Upper lobe of left lung (tissue), 6 donors: ENCODE data around the gene STUB1. TPM values are rescaled to one million over a fixed set of nuclear protein-coding genes. Genes with fewer than 3 reads are reported as not detected.

ENCODE experiments used
- ATAC-seq, 2 donors: fragments of 200-7000 bp; cut with Tn5 transposase; one replicate each; pipeline ENCODE4 v1.9.1; 2022; ENCODE audit warnings: mild to moderate bottlenecking in 2 of 2, moderate library complexity in 2 of 2; ENCODE audit not compliant: low FRiP score in 2 of 2
- DNase-seq, 2 donors: peaks; one replicate each; pipeline ENCODE4 v3.0.0-alpha.2; 2019 to 2020
- H3K27ac ChIP-seq, 4 donors: fragments of 200-600 bp; sonication (generic); one replicate each; pipeline ENCODE4 v1.5.1; 2016 to 2019
- H3K27me3 ChIP-seq, 4 donors: fragments of 200-600 bp; sonication (generic); one replicate each; pipeline ENCODE4 v1.5.1; 2017 to 2019
- H3K36me3 ChIP-seq, 4 donors: fragments of 200-600 bp; sonication (generic); one replicate each; pipeline ENCODE4 v1.5.1; 2016 to 2019
- H3K4me1 ChIP-seq, 4 donors: fragments of 200-600 bp; sonication (generic); one replicate each; pipeline ENCODE4 v1.5.1; 2018 to 2019
- H3K4me3 ChIP-seq, 4 donors: fragments of 200-600 bp; sonication (generic); one replicate each; pipeline ENCODE4 v1.5.1; 2017 to 2019; ENCODE audit warnings: mild to moderate bottlenecking in 2 of 4, moderate library complexity in 1 of 4
- H3K9me3 ChIP-seq, 4 donors: fragments of 200-600 bp; sonication (generic); one replicate each; pipeline ENCODE4 v1.5.1; 2018 to 2019
- CTCF ChIP-seq, 6 experiments: fragments of 450-650 bp in 4 of 6; fragments of 200-600 bp in 2 of 6; sonication (generic) in 2 of 6; IDR thresholded peaks; one replicate each; pipeline ENCODE4 v1.5.1; 2016 to 2019; ENCODE audit warnings: antibody characterized with exemption in 6 of 6
- EP300 ChIP-seq, 4 donors: sonication (generic); formaldehyde crosslinking; IDR thresholded peaks; one replicate each; pipeline ENCODE4 v1.5.1; 2017; ENCODE audit warnings: antibody characterized with exemption in 4 of 4, control low read depth in 2 of 4
- POLR2A ChIP-seq, 4 donors: fragments of 450-650 bp; IDR thresholded peaks; one replicate each; pipeline ENCODE4 v1.5.1; 2016 to 2017; ENCODE audit warnings: antibody characterized with exemption in 4 of 4, mild to moderate bottlenecking in 2 of 4
- POLR2AphosphoS5 ChIP-seq, 2 donors: sonication (generic); formaldehyde crosslinking; IDR thresholded peaks; one replicate each; pipeline ENCODE4 v1.5.1; 2017; ENCODE audit warnings: antibody characterized with exemption in 2 of 2
- WGBS, 2 donors: methylation state at CpG; one replicate each; pipeline ENCODE4 v1.1.5; 2017 to 2018; 5-methylcytosine and 5-hydroxymethylcytosine counted together
- total RNA-seq, 6 donors: library from RNA; depleted of rRNA in 4 of 6; stranded (reverse); fragments of >200 nt in 4 of 6; gene quantifications; one replicate each; pipeline versions ENCODE4 v1.1.0 to v1.2.1, GENCODE V29; 2016 to 2021
- donor health status: DM: no; HTN: no; CAD: no; lungs with moderate emphysema.
- donor health status: DM: no; HTN: yes; CAD: no; lungs with severe emphysema.

The STUB1 gene
- total RNA-seq, 6 donors from 2014 or later, result 101 to 186 (median 118) TPM

- ATAC-seq, result peak in 1 of 2 donors; percentile 63
- H3K36me3 ChIP-seq, result no peaks in the 10 kb centered on the region
- H3K4me1 ChIP-seq, result peaks cover 5 to 23% (median 8%) of the 10 kb centered on the region in 4 donors
- peaks cover 2 to 70% (median 35%) of the 10 kb centered on the region in 4 donors for H3K27me3 ChIP-seq
- 10 to 20% methylated on average over 7 to 37 of the region's 76 CpGs for WGBS, 2 donors
- H3K9me3 ChIP-seq, result no peaks in the 10 kb centered on the region
- peak in 1 of 2 donors; percentile 91 for DNase-seq
- no peak overlapping the region for H3K27ac ChIP-seq
- no peak for TF ChIP-seq CTCF (IDR thresholded peaks at IDR 0.05)
- no peak for TF ChIP-seq POLR2A (IDR thresholded peaks at IDR 0.05)
- no peak for TF ChIP-seq POLR2AphosphoS5 (IDR thresholded peaks at IDR 0.05)
- no peak for TF ChIP-seq EP300 (IDR thresholded peaks at IDR 0.05)
- no peak overlapping the region for H3K4me3 ChIP-seq
These were observed 20.7 kb downstream of the STUB1 start for GRCh38 chr16:700684-701584.

- Histone ChIP-seq H3K4me3 (no peak overlapping the region), H3K27ac (no peak overlapping the region), H3K9me3 (no peaks in the 10 kb centered on the region), H3K36me3 (no peaks in the 10 kb centered on the region), H3K4me1 (peaks cover 5 to 30% (median 8%) of the 10 kb centered on the region in 4 donors), H3K27me3 (peaks cover 4 to 74% (median 45%) of the 10 kb centered on the region in 4 donors)
- no peak for ATAC-seq
- 85 to 88% methylated on average over 19 of the region's 19 CpGs for WGBS, 2 donors
- TF ChIP-seq POLR2AphosphoS5 (IDR thresholded peaks at IDR 0.05) (no peak), EP300 (IDR thresholded peaks at IDR 0.05) (no peak), CTCF (IDR thresholded peaks at IDR 0.05) (no peak), POLR2A (IDR thresholded peaks at IDR 0.05) (no peak)
- DNase-seq, result no peak
These were observed 22.1 kb downstream of the STUB1 start for GRCh38 chr16:702341-702740.

GRCh38 chr16:703406-703805 lies 23.2 kb downstream of the STUB1 start:
- TF ChIP-seq CTCF (IDR thresholded peaks at IDR 0.05) (no peak), EP300 (IDR thresholded peaks at IDR 0.05) (no peak), POLR2A (IDR thresholded peaks at IDR 0.05) (no peak), POLR2AphosphoS5 (IDR thresholded peaks at IDR 0.05) (no peak)
- DNase-seq (peak in 1 of 2 donors; percentile 59), ATAC-seq (no peak)
- WGBS, 2 donors, result 69 to 92% methylated on average over 2 to 5 of the region's 12 CpGs
- Histone ChIP-seq H3K4me3 (no peak overlapping the region), H3K9me3 (no peaks in the 10 kb centered on the region), H3K27ac (no peak overlapping the region), H3K27me3 (peaks cover 4 to 82% (median 47%) of the 10 kb centered on the region in 4 donors), H3K36me3 (no peaks in the 10 kb centered on the region), H3K4me1 (peaks cover 5 to 30% (median 8%) of the 10 kb centered on the region in 4 donors)

- ATAC-seq (no peak), DNase-seq (peak in 1 of 2 donors; percentile 32)
- WGBS, 2 donors, result 59% methylated on average over 6 of the region's 7 CpGs; no CpG with 5 or more reads in 1 of the 2 donors
- Histone ChIP-seq H3K4me3 (no peak overlapping the region), H3K9me3 (no peaks in the 10 kb centered on the region), H3K27me3 (peaks cover 6 to 85% (median 47%) of the 10 kb centered on the region in 4 donors), H3K36me3 (no peaks in the 10 kb centered on the region), H3K27ac (no peak overlapping the region), H3K4me1 (peaks cover 5 to 30% (median 8%) of the 10 kb centered on the region in 4 donors)
- TF ChIP-seq POLR2AphosphoS5 (IDR thresholded peaks at IDR 0.05) (no peak), POLR2A (IDR thresholded peaks at IDR 0.05) (no peak), EP300 (IDR thresholded peaks at IDR 0.05) (no peak), CTCF (IDR thresholded peaks at IDR 0.05) (no peak)
These were observed 23.8 kb downstream of the STUB1 start for GRCh38 chr16:704047-704446.
